Cortex of kidney (tissue), 1 donor: ENCODE measurements around the gene HCN4.
"Not testable (repeated sequence)": the region's sequence is repeated elsewhere in the genome, so short reads cannot be mapped to it uniquely, and the experiment has no call there.

Experiments
- DNase-seq: peaks from one replicate; lab custom pipeline; 2025; lab: John Stamatoyannopoulos, UW

HCN4 gene

GRCh38 chr15:73324496-73325170, 44.1 kb downstream of the HCN4 start:
- no peak for DNase-seq

GRCh38 chr15:73323956-73324355, 44.8 kb downstream of the HCN4 start:
- no peak for DNase-seq

GRCh38 chr15:73323374-73323955, 45.3 kb downstream of the HCN4 start:
- DNase-seq: no peak

GRCh38 chr15:73322665-73323373, 45.9 kb downstream of the HCN4 start:
- DNase-seq: no peak

- no peak for DNase-seq
These were observed 47.0 kb downstream of the HCN4 start for GRCh38 chr15:73321496-73322450.

GRCh38 chr15:73320619-73321180, 48.1 kb downstream of the HCN4 start:
- DNase-seq: no peak

- no peak for DNase-seq
These were observed 49.1 kb downstream of the HCN4 start for GRCh38 chr15:73319460-73320245.

- no peak for DNase-seq
These were observed 50.1 kb downstream of the HCN4 start for GRCh38 chr15:73318463-73319351.

- no peak for DNase-seq
These were observed 50.9 kb downstream of the HCN4 start for GRCh38 chr15:73317651-73318462.

- DNase-seq: no peak
These were observed 54.9 kb downstream of the HCN4 start for GRCh38 chr15:73313861-73314260.

GRCh38 chr15:73308305-73308704, 60.5 kb downstream of the HCN4 start:
- DNase-seq: no peak

- DNase-seq: no peak
These were observed 63.2 kb downstream of the HCN4 start for GRCh38 chr15:73305331-73306211.

- no peak for DNase-seq
These were observed 65.1 kb downstream of the HCN4 start for GRCh38 chr15:73303636-73304035.

- not testable (repeated sequence) for DNase-seq
These were observed 68.5 kb downstream of the HCN4 start for GRCh38 chr15:73300286-73300685.

GRCh38 chr15:73298522-73299245, 70.1 kb downstream of the HCN4 start:
- DNase-seq: no peak

- no peak for DNase-seq
These were observed 72.0 kb downstream of the HCN4 start for GRCh38 chr15:73296609-73297353.
